GM23338 (cell line): Measurements from ENCODE around the gene CRACDL.

Experiments used
- CREB1 ChIP-seq: fragments of 250-450 bp; sonication (Bioruptor Pico); IDR thresholded peaks from 2 replicates; pipeline ENCODE4 v1.5.0; 2020; ENCODE audit warnings: low read depth, mild to moderate bottlenecking, moderate library complexity
- EZH2 ChIP-seq: fragments of 200-600 bp; sonication (generic); IDR thresholded peaks from one replicate; pipeline ENCODE4 v1.8.0; 2017; ENCODE audit warnings: antibody characterized with exemption, mild to moderate bottlenecking, low read depth; ENCODE audit not compliant: unreplicated experiment
- JUNB ChIP-seq: IDR thresholded peaks from one replicate; pipeline ENCODE4 v1.6.1; 2016; ENCODE audit warnings: antibody characterized with exemption; ENCODE audit not compliant: unreplicated experiment
- POLR2AphosphoS5 ChIP-seq: IDR thresholded peaks from 2 replicates; pipeline ENCODE4 v1.6.1; 2016; ENCODE audit warnings: antibody characterized with exemption, low read depth
- TF ChIP-seq, protein P1 (sequence below): IDR thresholded peaks from 2 replicates; pipeline ENCODE4 v1.6.1; 2016; ENCODE audit warnings: antibody characterized with exemption
- TF ChIP-seq, protein P2 (sequence below), 2 experiments: fragments of 200-600 bp in 1 of 2; sonication (generic) in 1 of 2; conservative IDR thresholded peaks; 2 replicates each; pipeline versions ENCODE4 v1.5.1 to v1.6.1; 2016 to 2017; ENCODE audit warnings: antibody characterized with exemption in 2 of 2, low read depth in 2 of 2, mild to moderate bottlenecking in 2 of 2, moderate library complexity in 1 of 2
- TF ChIP-seq, protein P3 (sequence below): IDR thresholded peaks from one replicate; pipeline ENCODE4 v1.6.1; 2018; ENCODE audit warnings: antibody characterized with exemption; ENCODE audit not compliant: unreplicated experiment

DNA sequence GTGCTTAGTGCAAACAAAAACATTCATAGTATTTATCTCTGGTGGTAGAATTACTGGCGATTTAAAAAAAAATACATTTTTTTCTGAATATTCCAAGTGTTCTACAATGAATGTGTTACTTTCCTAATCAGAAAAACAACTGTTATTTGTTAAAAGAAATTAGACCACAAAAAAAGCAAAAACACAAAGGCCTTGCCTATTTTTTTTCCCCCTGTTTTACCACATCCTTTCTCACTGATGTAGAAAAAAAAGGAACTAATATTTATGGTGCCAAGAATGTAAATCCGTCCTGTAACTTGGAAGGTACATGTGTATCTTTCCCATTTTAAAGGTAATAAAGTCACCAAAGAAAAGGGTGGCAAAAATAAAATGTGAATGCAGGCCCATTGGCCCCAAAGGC, 176.7 kb downstream of the CRACDL start:
- no peak for TF ChIP-seq CREB1 (CRISPR knock-in tag)
- TF ChIP-seq, protein P1, sequence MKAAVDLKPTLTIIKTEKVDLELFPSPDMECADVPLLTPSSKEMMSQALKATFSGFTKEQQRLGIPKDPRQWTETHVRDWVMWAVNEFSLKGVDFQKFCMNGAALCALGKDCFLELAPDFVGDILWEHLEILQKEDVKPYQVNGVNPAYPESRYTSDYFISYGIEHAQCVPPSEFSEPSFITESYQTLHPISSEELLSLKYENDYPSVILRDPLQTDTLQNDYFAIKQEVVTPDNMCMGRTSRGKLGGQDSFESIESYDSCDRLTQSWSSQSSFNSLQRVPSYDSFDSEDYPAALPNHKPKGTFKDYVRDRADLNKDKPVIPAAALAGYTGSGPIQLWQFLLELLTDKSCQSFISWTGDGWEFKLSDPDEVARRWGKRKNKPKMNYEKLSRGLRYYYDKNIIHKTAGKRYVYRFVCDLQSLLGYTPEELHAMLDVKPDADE, result no peak
- TF ChIP-seq POLR2AphosphoS5, result no peak
- TF ChIP-seq, protein P2, sequence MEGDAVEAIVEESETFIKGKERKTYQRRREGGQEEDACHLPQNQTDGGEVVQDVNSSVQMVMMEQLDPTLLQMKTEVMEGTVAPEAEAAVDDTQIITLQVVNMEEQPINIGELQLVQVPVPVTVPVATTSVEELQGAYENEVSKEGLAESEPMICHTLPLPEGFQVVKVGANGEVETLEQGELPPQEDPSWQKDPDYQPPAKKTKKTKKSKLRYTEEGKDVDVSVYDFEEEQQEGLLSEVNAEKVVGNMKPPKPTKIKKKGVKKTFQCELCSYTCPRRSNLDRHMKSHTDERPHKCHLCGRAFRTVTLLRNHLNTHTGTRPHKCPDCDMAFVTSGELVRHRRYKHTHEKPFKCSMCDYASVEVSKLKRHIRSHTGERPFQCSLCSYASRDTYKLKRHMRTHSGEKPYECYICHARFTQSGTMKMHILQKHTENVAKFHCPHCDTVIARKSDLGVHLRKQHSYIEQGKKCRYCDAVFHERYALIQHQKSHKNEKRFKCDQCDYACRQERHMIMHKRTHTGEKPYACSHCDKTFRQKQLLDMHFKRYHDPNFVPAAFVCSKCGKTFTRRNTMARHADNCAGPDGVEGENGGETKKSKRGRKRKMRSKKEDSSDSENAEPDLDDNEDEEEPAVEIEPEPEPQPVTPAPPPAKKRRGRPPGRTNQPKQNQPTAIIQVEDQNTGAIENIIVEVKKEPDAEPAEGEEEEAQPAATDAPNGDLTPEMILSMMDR (conservative IDR thresholded peaks at IDR 0.05; ENCODE audit: low read depth in 2 of 2), result no peak
- TF ChIP-seq, protein P3, sequence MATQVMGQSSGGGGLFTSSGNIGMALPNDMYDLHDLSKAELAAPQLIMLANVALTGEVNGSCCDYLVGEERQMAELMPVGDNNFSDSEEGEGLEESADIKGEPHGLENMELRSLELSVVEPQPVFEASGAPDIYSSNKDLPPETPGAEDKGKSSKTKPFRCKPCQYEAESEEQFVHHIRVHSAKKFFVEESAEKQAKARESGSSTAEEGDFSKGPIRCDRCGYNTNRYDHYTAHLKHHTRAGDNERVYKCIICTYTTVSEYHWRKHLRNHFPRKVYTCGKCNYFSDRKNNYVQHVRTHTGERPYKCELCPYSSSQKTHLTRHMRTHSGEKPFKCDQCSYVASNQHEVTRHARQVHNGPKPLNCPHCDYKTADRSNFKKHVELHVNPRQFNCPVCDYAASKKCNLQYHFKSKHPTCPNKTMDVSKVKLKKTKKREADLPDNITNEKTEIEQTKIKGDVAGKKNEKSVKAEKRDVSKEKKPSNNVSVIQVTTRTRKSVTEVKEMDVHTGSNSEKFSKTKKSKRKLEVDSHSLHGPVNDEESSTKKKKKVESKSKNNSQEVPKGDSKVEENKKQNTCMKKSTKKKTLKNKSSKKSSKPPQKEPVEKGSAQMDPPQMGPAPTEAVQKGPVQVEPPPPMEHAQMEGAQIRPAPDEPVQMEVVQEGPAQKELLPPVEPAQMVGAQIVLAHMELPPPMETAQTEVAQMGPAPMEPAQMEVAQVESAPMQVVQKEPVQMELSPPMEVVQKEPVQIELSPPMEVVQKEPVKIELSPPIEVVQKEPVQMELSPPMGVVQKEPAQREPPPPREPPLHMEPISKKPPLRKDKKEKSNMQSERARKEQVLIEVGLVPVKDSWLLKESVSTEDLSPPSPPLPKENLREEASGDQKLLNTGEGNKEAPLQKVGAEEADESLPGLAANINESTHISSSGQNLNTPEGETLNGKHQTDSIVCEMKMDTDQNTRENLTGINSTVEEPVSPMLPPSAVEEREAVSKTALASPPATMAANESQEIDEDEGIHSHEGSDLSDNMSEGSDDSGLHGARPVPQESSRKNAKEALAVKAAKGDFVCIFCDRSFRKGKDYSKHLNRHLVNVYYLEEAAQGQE, result no peak
- TF ChIP-seq JUNB, result no peak
- TF ChIP-seq EZH2, result no peak
